Lower leg skin (tissue), 3 donors: ENCODE measurements around the gene PM20D1.
"Not testable (repeated sequence)": the region's sequence is repeated elsewhere in the genome, so short reads cannot be mapped to it uniquely, and the experiment has no call there.

Experiments
- CTCF ChIP-seq, 3 donors: fragments of 450-650 bp; IDR thresholded peaks; one replicate each; pipeline ENCODE4 v1.5.1; 2016; ENCODE audit warnings: antibody characterized with exemption in 3 of 3, mild to moderate bottlenecking in 3 of 3, moderate library complexity in 2 of 3
- POLR2A ChIP-seq, 2 donors: fragments of 450-650 bp; IDR thresholded peaks; one replicate each; pipeline ENCODE4 v1.6.1; 2016 to 2017; ENCODE audit warnings: antibody characterized with exemption in 2 of 2, mild to moderate bottlenecking in 1 of 2, moderate library complexity in 1 of 2

GRCh38 chr1:205889006-205889405 lies 39.1 kb upstream of the PM20D1 start:
- not testable (repeated sequence) for TF ChIP-seq CTCF, POLR2A (IDR thresholded peaks at IDR 0.05)
